ENCODE data around the gene FRMD4A.

Gene FRMD4A

DNA sequence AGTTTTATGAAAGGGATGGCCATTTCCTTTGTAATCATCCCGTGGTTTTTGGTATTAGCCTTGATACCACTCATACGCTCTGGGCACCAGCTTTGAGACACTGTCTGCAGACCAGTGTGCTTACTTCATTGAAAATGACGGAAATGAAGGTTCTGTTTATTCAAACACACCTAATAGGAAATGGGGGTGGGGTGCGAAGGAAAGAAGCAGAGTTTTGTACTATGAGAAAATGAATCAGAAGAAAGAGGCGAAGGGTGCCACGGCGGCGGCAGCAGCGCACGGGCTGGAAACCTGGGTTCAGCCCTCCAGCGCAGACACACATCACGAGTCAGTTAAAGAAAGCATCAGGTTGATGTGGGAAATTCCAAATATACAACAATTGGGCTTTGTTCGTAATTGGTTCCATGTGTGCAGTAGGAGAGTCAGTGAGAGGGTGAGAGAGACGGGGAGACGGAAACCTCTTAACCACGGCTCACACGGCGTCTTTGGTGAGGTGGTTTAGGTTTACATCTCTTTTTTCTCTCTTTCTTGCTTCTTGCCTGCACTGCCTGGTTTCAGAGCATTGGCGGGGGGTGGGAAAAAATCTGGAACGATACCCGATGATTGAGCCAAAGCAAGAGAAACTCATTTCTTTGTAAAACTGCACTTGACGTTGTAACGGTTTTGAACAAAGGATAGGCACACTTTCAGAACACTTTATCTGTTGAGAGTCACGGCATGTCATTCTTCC is 321.2 kb downstream of the FRMD4A start:
- no peak for DNase-seq

DNA sequence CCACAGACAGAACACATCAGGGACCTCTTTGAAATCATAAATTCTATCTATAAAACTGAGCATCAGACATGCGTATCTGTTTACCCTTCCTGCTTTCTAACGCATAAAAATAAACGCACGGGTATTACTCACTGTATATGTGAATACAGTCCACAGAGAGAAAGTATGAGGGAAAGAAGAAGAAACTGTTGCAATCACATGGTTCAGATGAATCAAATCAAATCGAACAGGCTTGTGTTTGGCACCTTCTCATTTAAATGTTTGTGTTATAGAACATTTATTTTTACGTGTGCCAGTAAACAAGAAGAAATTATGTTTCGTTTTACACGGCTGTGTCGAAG is 322.0 kb downstream of the FRMD4A start:
- no peak for DNase-seq

DNA sequence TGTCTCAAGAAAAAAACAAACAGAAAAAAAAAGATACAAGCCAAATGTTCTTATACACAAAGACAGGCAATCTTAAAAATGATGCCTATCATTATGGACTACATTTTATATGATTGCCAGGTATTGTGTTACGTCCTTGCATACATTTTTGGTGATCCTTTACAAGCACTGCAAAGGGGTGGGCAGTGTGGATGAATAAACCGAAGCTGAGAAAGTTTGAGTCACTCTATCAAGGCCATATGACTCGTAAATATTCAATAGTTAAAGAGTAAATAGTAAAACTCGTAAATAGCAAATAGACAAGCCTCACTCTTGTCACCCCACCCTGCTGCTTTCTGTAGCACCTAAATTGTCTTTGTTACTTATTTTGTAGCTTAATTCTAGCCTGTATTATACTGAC is 326.2 kb downstream of the FRMD4A start:
- no peak for DNase-seq

DNA sequence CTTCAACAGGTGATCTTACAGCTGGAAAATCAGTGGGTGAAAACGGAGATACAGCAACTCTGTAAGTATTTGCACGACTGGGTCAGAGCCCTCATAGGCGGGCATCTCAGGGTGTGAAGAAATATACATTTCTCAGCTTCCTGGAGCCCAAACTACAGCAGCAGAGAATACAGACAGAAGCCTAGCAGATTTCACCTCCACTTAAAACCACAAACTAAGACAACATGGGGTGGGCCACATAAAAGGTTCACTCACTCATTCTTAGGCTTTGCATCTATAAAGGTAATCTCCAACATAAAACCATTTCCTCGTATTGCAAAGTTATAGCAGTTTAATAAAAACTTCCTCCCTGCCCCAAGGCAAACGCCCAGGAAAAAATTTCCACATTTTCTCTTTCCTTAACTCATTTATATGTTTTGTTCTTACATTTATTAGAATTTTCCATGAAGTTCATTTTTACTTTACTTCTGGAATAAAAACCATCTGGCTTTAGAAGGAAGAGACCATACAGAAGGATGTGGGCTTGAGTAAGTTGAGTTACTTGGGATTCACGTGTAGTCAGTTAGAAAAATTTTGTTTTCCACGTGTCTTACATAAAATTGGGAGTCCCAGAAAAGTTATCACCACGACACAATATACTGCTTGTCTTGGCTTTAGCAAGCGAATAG is 327.1 kb downstream of the FRMD4A start:
- no peak for DNase-seq

DNA sequence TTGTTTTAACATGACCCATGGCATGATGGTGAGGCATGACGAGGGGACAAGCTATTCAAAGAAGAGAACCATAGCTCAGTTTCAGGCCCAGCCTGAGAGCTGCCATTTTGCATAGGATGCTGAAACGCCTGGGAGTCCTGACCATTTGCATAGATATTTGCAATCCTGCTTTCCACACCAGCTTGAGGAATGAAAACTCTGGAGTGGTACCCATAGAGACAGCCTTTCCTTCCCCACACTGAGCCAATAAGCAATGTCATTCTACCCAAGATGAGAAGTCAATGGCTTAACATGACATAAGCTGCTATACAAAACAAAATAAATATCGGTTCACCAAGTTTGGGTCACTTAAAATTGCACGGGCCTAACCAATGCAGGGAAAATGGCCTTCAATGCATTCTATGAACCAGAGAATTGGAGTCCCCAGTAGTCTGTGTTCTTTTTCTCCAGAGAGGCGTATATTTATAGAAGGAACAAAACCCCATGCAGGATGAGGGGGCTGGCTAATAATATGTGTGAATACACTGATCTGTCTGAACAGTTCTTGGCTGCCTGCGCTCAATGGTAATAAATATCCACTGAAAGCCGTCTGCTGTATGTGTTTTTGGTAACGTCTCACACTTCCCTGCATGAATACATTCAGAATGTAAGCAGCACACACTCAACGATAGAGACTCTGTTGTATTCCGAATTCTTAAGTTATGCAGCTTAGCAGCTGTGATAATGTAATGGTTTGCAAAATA is 329.3 kb downstream of the FRMD4A start:
- DNase-seq: no peak

DNA sequence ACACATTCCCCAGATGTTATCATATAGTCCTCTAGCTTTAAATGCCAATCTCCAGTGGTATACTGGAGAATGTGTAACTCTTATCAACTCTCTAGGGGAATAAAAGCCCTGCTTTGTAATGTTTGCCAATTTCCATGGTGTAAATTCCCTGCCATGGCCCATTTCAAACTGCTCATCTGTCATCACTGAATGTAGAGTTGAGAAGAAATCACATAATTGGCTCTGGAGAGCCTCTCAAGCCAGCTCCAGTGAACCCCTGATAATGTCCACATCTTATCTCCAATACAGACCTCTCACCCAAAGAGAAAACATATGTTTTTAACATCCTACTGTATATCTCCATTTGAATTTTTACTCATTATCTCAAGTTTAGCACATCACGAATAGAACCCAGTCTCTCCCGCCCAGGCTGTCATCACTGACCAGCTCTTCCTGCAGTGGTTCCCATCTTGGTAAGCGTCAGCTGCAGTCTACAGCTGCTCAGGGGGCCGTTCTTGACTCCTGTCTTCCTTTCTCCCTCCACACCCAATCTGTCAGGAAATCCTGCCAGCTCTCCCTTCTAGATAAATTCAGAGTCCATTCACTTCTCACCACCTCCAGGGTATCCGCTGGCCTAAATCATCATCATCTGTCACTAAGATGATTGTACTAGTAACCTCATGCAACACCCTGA is 332.4 kb downstream of the FRMD4A start:
- no peak for DNase-seq

DNA sequence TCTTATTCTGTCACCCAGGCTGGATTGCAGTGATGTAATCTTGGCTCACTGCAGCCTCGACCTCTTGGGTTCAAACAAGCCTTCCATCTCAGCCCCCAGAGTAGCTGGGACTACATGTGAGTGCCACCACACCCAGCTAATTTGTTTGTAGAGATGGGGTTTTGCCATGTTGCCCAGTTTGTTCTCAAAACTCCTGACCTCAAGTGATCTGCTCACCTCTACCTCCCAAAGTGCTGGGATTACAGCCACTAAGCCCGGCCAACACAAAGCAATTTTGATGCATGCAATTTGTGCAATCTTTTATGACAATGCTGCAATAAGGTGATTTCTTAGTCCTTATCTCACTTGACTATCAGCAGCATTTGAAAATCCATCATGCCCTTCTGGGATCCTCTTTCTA is 333.1 kb downstream of the FRMD4A start:
- DNase-seq: no peak

DNA sequence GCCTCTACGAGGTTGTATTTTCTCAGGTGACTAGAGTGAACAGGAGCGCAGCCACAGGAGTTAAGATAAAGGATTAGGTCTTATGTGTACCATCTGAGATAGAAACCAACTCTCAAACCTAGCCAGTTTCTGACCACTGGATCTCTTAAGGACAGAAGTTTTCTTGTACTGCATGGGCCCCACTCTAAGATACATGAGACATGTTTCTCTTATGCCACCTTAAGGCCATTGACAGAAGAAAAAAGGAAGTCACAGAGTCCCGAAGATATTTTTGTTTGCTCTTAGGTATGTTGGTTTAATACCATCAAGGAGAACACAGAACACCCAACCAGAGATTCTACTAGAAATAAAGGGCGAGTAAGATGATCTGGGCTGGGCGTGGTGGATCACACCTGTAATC is 335.8 kb downstream of the FRMD4A start:
- no peak for DNase-seq

DNA sequence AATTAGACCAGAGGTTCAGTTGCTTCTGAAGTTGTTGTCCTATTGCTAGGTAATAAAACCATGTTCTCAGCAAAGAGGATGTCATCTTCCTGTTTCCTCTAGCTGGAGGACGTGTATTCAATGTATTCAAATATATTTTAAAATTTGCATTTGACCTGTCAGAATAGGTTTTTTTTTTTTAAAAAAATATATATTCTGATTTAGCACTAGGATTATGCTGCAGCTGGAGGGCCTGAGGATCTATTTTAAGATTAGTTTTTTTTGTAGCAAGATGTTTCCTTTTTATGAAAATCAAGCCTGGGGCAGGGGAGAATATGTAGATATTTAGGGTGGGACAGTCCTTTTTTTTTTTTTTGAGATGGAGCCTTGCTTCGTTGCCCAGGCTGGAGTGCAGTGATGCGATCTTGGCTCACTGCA is 337.0 kb downstream of the FRMD4A start:
- DNase-seq: no peak

DNA sequence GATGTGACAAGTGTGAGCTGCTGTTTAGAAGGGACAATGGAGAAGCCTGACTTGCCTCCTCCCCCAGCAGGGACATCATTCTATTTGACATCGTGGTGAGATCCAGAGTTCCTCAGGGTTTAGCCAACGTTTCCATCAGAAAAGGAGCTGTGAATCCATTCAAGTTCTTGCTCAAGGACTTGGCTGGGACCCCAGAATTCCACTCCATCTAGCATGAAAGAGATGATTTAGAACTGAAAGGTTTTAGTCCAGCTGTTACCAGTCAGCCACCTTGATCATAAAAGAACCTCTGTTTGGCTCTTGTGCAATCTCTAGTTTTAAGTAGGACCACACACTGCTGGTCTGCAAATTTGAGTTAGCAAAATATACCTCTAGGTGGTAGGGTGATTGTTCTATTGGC is 337.6 kb downstream of the FRMD4A start:
- no peak for DNase-seq

DNA sequence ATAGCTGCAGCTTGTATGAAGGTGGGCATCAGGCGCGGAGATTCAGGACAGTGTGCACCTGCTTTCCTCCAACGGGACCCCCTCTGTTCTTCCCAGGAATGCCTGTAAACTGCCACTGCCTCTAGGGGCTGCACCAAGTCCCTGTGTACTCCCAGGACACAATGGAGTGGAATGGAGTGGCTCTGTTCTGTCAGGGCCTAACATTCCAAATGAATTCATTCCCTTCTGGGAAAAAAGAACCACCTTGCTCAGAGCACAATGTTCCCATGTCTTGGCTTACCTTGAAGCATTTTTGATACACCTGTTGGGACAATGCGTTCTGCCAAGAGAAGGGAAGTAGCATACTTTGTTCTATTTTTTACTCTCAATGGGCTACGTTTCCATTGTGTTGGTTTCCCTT is 339.4 kb downstream of the FRMD4A start:
- DNase-seq: no peak

DNA sequence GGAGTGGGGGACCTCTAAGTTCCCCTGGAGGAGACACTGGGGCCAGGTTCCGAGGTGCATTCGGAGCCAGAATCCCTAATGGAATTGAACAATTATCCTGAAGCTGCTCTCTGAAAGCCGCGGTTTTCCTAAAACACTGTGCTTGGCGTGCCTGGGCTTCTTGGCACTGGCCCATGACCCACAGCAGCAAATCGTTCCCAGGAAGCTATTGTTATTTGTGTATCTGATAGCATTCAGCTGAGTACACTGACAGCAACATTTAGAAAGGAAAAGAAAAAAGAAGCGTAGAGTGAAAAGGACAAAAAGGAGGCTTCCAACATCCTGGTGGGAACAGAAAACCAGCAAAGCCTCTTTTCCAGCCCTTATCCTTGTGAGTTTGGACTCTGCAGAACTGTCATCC is 339.8 kb downstream of the FRMD4A start:
- DNase-seq: no peak

DNA sequence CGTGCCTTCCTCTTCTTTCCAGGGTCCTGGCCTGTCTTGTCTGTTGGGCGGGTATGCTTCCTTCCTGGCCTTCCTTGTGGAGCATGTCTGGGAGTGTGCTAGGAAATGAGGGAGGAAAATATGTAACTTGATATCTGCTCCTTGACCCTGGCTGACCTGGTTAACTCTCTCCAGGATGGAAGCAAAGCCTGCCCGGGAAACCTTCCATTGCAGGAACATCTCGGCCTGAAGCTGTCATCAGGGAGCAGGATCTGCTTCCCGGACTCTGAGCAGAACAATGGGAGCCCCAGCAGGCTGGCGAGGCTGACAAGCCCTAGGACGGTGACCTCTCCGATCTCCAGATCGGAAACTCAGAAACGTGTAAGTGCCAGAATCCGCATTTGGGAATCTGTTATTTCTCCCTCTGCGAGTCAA is 340.3 kb downstream of the FRMD4A start:
- DNase-seq: no peak

DNA sequence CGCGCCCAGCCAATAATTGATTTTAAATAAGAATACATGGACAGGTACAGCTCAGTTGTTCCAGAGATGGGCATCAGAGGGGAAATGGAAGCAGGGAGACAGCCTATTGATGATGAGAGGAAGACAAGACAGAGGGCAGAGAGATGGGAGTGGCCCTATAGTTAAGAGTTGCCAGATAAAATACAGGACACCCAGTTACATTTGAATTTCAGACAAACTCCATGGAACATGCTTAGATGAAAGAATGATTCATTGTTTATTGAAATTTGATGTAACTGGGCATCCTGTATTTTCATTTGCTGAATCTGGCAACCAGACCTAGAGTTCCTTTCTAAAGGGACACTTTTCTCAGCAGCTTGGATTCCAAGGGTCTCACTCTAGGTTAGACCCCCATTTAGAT is 341.1 kb downstream of the FRMD4A start:
- DNase-seq: no peak

DNA sequence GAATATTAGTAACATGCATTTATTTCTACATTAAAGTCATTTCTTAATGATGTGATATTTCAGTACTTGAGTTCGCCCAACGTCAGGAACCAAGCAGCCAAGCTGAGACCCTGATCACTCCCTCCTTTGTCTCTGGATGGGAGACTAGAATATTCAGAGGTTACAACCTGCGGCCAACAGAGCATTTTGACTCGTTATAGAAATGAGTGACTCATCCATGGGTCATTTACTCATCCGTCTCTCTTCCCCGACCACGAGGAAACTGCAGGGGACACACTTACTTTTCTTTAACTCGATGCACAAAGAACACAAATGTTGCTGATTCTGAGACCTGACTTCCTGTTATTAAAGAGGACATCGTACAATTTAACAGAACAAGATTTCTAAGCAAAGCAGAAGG is 343.3 kb downstream of the FRMD4A start:
- DNase-seq: no peak

DNA sequence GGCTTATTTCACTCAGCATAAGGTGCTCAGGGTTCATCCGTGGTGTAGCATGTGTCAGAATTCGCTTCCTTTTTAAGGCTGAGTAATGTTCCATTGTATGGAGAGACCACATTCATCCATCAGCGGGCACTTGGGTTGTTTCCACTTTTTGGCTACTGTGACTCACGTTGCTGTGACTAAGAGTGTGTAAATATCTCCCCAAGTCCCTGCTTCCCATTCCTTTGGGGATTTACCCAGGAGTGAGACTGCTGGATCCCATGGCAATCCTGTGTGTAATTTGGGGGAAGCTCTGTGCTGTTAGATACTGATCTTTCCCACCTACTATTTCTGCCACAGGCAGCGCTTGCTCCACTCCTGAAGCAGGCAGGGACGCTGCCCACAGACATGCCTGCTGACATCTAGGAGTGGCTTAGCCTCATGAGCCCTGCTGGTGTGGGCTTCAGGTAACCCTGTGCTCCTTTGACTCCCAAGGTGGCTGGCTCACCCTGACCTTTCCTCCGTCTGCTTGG is 346.0 kb downstream of the FRMD4A start:
- no peak for DNase-seq

DNA sequence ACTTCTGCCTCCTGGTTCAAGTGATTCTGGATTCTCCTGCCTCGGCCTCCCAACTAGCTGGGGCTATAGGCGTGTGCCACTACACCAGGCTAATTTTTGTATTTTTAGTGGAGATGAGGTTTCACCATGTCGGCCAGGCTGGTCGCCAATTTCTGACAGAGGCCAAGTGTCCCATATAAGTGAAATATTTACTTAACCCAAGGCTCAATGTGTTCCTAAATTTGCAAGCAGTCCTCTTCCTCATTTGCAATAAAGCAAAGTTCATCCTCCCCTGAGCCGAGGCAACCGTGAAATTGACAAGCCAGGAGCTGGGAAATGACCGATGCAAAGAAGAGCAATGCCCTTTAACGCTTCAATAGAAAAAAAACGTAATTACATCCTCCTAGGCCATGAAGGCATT is 347.7 kb downstream of the FRMD4A start:
- DNase-seq: no peak

DNA sequence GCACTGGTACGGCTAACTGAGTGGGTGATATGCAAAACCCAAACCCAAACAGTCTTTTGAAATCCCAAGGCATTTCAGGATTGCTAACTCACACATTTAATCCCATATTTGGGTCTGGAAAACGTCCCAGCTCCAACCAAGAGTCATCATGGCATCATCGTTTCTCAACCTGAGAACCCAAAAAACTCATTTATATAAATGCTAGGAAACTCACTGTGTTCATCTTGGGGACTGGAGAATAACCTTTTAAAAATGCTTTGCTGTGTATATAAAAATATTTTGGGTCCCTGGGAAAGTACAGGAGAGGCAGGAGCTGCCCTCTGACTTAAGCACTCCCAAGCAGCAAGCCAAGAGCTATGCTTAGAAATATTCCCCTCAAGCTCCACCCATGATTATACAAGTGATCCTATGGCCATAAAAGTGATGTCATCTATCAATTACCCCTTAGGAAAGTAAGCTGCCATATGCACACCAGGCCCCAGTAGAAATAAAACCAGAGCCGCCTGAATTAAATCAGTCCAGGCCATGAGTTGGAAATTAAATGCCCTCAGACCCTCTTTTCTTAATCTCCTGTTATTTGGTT is 352.1 kb downstream of the FRMD4A start:
- DNase-seq: no peak

DNA sequence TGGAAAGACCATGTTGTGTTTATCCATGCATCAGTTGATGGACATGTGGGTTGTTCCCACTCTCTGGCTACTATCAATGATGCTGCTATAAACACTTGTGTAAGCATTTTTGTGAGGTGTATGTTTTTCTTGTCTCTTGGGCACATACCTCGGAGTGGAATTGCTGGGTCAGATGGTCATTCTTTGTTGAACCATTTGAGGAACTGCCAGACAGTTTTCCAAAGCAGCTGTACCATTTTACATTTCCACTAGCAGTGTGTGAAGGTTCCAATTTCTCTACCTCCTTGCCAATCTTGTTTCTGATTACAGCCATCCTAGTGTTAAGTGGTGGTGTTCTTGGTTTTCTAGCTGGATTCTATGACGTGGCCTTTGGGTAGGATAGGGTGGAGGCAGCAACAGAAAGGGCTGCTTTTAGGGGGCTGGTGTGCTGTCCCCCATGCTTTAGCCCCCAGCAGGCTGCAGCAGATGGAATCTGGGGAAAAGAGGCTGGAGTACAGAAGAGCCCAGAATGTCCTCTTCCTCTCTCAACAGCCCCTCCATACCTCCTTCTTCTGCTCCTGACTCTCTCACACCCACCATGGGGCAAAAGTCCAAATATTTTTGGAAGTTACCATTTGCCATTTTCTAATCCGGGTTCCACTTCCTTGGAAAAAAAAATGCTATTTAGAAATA is 352.7 kb downstream of the FRMD4A start:
- DNase-seq: no peak

DNA sequence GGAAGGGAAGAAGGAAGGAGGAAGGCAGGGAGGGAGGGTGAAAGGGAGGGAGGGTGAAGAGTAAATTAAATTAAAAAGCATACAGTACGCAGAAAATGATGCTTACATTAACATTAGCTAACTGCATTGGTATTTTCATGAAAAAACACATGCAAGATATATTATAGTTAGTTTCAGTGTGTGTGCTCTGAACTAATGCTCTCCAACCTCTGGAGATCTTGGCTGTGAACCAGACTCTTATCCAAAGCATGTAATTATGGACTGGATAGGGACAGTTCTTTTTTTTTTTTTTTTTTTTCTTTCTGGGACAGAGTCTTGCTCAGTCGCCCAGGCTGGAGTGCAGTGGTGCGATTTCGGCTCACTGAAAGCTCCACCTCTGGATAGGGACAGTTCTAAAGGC is 357.0 kb downstream of the FRMD4A start:
- DNase-seq: no peak

DNA sequence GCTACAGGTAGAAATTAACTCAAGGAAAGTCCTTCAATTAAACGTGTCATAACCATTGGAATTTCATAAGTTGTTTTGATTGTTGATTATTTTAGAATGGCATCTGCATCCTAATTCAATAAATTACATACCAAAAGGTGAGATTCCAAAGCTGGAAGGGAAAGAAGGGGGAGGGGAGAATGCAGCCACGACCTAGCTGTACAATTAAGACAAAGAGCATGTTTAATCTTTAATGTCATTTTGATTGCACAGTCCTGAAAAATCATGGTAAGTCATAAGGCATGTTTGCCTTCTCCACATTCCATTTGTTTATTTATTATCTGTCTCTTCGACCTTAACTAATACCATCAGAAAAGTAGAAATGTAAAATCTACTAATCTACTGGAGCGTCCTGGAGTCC is 358.1 kb downstream of the FRMD4A start:
- no peak for DNase-seq

All from COR-L47 (cell line).